ENCODE data around the gene GUCA2B. TPM values are rescaled to one million over a fixed set of nuclear protein-coding genes. Genes with fewer than 3 reads are reported as not detected.

Gene GUCA2B
- total RNA-seq, 4 donors from 2014 or later = not detected

DNA sequence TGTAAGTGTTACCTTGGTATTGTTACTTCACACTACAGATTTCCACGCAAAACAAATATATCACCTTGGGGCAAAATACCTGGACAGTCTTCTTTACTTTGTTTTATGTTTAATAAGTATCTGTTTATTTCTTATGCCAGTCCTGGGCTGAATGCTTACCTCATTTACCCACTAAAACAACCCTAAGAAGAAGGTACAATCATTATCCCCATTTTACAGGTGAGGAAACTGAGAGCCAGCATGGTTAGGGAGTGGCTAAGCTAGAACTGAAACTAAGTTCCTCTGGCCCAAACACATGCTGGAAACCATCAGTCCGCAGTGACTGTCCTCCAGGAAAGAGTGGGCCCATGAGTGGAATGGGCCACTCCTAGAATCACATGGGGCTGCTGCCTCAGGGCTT lies 13.0 kb upstream of the GUCA2B start:
- TF ChIP-seq EP300 (IDR thresholded peaks at IDR 0.05) (no peak), POLR2AphosphoS5 (IDR thresholded peaks at IDR 0.05) (no peak), POLR2A (IDR thresholded peaks at IDR 0.05) (no peak)
- TF ChIP-seq, protein P1, sequence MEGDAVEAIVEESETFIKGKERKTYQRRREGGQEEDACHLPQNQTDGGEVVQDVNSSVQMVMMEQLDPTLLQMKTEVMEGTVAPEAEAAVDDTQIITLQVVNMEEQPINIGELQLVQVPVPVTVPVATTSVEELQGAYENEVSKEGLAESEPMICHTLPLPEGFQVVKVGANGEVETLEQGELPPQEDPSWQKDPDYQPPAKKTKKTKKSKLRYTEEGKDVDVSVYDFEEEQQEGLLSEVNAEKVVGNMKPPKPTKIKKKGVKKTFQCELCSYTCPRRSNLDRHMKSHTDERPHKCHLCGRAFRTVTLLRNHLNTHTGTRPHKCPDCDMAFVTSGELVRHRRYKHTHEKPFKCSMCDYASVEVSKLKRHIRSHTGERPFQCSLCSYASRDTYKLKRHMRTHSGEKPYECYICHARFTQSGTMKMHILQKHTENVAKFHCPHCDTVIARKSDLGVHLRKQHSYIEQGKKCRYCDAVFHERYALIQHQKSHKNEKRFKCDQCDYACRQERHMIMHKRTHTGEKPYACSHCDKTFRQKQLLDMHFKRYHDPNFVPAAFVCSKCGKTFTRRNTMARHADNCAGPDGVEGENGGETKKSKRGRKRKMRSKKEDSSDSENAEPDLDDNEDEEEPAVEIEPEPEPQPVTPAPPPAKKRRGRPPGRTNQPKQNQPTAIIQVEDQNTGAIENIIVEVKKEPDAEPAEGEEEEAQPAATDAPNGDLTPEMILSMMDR (IDR thresholded peaks at IDR 0.05) = no peak
- Histone ChIP-seq H3K36me3 (no peaks in the 10 kb centered on the region), H3K4me3 (no peak overlapping the region), H3K27ac (no peak overlapping the region), H3K27me3 (peaks cover 27% of the 10 kb centered on the region), H3K4me1 (peaks cover 4% of the 10 kb centered on the region), H3K9me3 (no peaks in the 10 kb centered on the region)
- 97% methylated on average over 2 of the region's 2 CpGs for WGBS
- no peak for DNase-seq (ENCODE audit: low spot score in 2 of 2)

DNA sequence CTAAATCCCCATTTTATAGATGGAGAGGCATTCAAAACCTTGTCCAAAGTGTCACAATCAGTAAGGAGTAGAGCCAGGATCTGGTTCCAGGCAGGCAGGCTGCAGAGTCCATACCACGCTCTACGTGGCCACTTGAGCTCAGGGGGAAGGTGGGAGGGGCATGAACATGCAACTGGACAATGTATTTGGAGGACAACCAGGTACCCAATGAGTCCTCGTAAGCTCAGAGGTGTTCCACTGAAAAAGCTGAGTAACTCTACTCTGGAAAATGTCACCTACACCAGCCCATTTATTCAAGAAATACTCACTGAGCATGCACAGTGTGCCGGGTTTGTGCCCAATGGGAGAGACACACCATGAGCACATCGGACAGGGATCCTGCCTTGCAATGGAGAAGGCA lies 11.2 kb upstream of the GUCA2B start:
- Histone ChIP-seq H3K27ac (no peak overlapping the region), H3K27me3 (peaks cover 38% of the 10 kb centered on the region)
- 82% methylated on average over 5 of the region's 5 CpGs for WGBS

DNA sequence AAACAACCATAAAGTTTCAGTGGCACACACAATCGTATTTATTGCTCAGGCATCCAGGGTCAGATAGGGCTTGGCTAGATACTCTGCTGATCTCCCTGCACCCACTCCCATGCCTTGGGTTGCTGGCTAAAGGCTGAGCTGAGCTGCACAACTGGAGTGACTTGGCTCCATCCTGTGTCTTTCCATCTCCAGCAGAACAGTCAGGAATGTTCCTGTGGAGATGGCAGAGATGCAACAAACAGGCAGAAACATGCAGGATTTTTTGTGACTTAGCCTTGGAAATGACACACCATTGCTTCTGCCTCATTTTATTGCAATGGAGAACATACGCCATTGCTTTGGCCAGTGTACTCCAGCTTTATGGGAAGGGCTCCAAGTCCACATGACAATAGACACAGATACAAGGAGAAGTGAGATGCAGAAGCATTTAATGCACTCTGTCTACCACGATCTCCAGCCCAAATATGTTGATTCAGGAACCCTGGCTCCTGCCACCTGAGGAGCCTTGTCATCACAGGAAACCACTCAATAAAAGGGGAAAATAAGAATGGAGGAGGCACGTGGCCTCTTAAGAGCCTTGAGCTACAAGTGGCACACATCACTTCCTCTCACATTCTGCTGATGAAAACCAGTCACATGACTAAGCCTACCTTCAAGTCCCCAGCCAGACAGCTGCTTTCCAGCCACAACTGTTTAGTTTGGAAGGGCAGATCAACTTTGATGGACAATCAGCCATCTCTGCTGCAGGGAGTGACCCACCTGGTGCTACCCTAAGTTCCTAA lies 10.1 kb upstream of the GUCA2B start:
- no peak overlapping the region for H3K4me3 ChIP-seq
- peaks cover 42% of the 10 kb centered on the region for H3K27me3 ChIP-seq
- TF ChIP-seq POLR2AphosphoS5 (IDR thresholded peaks at IDR 0.05) (no peak), EP300 (IDR thresholded peaks at IDR 0.05) (no peak), POLR2A (IDR thresholded peaks at IDR 0.05) (no peak)
- TF ChIP-seq, protein P1 (IDR thresholded peaks at IDR 0.05) = no peak
- 25% methylated on average over 4 of the region's 4 CpGs for WGBS
- DNase-seq (ENCODE audit: low spot score in 2 of 2) = no peak
- no peaks in the 10 kb centered on the region for H3K36me3 ChIP-seq
- H3K27ac ChIP-seq = no peak overlapping the region
- peaks cover 12% of the 10 kb centered on the region for H3K4me1 ChIP-seq
- H3K9me3 ChIP-seq = no peaks in the 10 kb centered on the region

More for the DNA sequence above, 11.2 kb upstream of the GUCA2B start:
- Histone ChIP-seq H3K4me1 (peaks cover 9% of the 10 kb centered on the region), H3K9me3 (no peaks in the 10 kb centered on the region), H3K36me3 (no peaks in the 10 kb centered on the region), H3K4me3 (no peak overlapping the region)
- DNase-seq (ENCODE audit: low spot score in 2 of 2) = no peak
- TF ChIP-seq EP300 (IDR thresholded peaks at IDR 0.05) (no peak), POLR2A (IDR thresholded peaks at IDR 0.05) (no peak), POLR2AphosphoS5 (IDR thresholded peaks at IDR 0.05) (no peak)
- TF ChIP-seq, protein P1 (IDR thresholded peaks at IDR 0.05) = no peak

DNA sequence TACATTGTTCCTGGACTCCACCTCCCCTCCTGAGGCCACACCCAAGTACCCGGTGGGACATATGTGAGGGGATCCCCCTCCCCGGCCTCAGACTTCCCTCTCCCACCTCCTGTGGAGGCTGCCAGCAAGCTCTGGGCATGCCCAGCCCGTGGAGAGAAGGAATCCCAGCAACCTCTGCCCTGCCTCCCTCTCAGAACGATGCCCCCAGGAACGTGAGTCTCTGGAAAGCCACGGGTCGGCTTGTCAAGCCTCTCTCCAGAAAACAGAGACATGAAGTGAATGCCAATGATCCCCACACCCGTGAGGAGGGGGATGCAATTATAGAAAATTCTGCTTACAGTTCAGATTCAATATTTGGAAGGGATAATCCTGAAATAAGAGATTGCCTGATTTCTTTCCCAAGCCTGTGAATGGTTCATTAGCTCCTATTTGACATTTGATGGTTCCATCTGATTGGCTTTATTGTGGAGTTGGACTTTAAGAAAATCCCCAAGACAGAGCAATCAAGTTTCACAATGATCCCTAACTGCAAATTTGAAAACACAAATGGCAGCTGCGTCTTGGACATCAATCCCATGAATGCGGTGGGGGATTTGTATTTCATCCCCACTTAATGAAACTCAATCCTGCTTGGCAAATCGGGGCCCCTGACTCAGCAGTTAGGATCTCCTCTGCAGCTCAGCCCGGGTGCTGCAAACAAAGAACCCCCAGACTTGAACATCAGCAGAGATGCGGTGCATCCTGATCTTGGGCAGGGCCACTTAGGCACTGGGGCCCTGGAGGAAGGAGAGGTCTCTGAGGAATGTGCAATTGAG lies 9.1 kb upstream of the GUCA2B start:
- DNase-seq (ENCODE audit: low spot score in 2 of 2) = no peak
- no peaks in the 10 kb centered on the region for H3K36me3 ChIP-seq
- no peak overlapping the region for H3K4me3 ChIP-seq
- no peaks in the 10 kb centered on the region for H3K9me3 ChIP-seq
- peaks cover 12% of the 10 kb centered on the region for H3K4me1 ChIP-seq
- H3K27ac ChIP-seq = no peak overlapping the region
- TF ChIP-seq POLR2AphosphoS5 (IDR thresholded peaks at IDR 0.05) (no peak), EP300 (IDR thresholded peaks at IDR 0.05) (no peak), POLR2A (IDR thresholded peaks at IDR 0.05) (no peak)
- TF ChIP-seq, protein P1 (IDR thresholded peaks at IDR 0.05) = no peak
- 48% methylated on average over 13 of the region's 13 CpGs for WGBS
- peaks cover 46% of the 10 kb centered on the region for H3K27me3 ChIP-seq

Data from suprapubic skin (tissue), 4 donors.